ENCODE data around the gene TMEM108. TPM values are rescaled to one million over a fixed set of nuclear protein-coding genes. Genes with fewer than 3 reads are reported as not detected.
A peak's percentile ranks its signal among the peaks of the same experiment; 100 is the strongest.

The TMEM108 gene
- polyA plus RNA-seq, 1 experiment, result 0.63 TPM

GRCh38 chr3:133412183-133413132 is 374.3 kb downstream of the TMEM108 start:
- Histone ChIP-seq H3K4me3 (ENCODE audit: low read depth, low read length) (peak overlapping the region; percentile 59), H3K27ac (ENCODE audit: low read depth, low read length) (peak overlapping the region; percentile 96), H3K27me3 (ENCODE audit: control insufficient read depth, insufficient read depth, low read length) (no peaks in the 10 kb centered on the region), H3K9me3 (ENCODE audit: control insufficient read depth, insufficient read depth, low read length) (no peaks in the 10 kb centered on the region)
- DNase-seq (ENCODE audit: low read depth, low spot score), result no peak
- ChIA-PET CTCF (interaction anchor here (0.6 to 4.6 kb wide), 5 partner anchors 10 to 800 kb away, joined by 3 to 38 read pairs (median 7); no protein-coding TSS in a partner anchor), POLR2A (interaction anchor here (1.1 kb wide), 1 partner anchor 58 kb away, joined by 3 read pairs; no protein-coding TSS in a partner anchor)
- TF ChIP-seq CTCF (IDR thresholded peaks at IDR 0.05; ENCODE audit: low read depth, low read length), result no peak

GRCh38 chr3:133413161-133414020 is 375.2 kb downstream of the TMEM108 start:
- TF ChIP-seq CTCF (IDR thresholded peaks at IDR 0.05; ENCODE audit: low read depth, low read length), result no peak
- H3K4me3 ChIP-seq (ENCODE audit: low read depth, low read length), result peak overlapping the region; percentile 59
- peak overlapping the region; percentile 96 for H3K27ac ChIP-seq (ENCODE audit: low read depth, low read length)
- ChIA-PET POLR2A (interaction anchor here (1.1 kb wide), 1 partner anchor 57 kb away, joined by 3 read pairs; no protein-coding TSS in a partner anchor), CTCF (interaction anchor here (0.8 to 4.6 kb wide), 4 partner anchors 9 to 687 kb away, joined by 4 to 38 read pairs (median 8); no protein-coding TSS in a partner anchor)
- no peak for DNase-seq (ENCODE audit: low read depth, low spot score)
- no peaks in the 10 kb centered on the region for H3K9me3 ChIP-seq (ENCODE audit: control insufficient read depth, insufficient read depth, low read length)
- no peaks in the 10 kb centered on the region for H3K27me3 ChIP-seq (ENCODE audit: control insufficient read depth, insufficient read depth, low read length)

- CTCF ChIA-PET, result interaction anchor here (2.6 to 4.6 kb wide), 2 partner anchors 373 to 688 kb away, joined by 9 to 38 read pairs; no protein-coding TSS in a partner anchor
- no peaks in the 10 kb centered on the region for H3K9me3 ChIP-seq (ENCODE audit: control insufficient read depth, insufficient read depth, low read length)
- no peaks in the 10 kb centered on the region for H3K27me3 ChIP-seq (ENCODE audit: control insufficient read depth, insufficient read depth, low read length)
Measured at GRCh38 chr3:133414021-133414392, 375.8 kb downstream of the TMEM108 start.

DNA sequence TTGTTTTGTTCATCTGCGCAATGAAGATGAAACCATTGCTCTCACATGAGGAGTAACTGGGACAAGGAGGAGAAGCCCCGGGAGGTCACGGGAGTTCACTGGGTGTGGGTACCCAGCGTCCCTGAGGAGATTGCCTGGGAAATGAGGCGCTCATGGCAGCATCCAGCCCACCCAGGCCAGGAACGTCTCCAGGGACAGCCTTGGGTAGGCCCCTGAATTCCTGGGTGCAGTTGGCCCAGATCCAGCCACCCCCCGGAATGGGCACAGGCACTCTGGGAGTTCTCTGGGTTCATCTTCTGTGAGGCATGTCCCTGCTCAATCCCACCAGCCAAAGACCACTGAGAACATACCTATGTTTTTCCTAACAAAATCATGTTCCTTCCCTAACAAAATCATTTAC is 380.2 kb downstream of the TMEM108 start:
- no peak for TF ChIP-seq CTCF (IDR thresholded peaks at IDR 0.05; ENCODE audit: low read depth, low read length)
- Histone ChIP-seq H3K9me3 (ENCODE audit: control insufficient read depth, insufficient read depth, low read length) (no peaks in the 10 kb centered on the region), H3K27ac (ENCODE audit: low read depth, low read length) (no peak overlapping the region), H3K4me3 (ENCODE audit: low read depth, low read length) (no peak overlapping the region), H3K27me3 (ENCODE audit: control insufficient read depth, insufficient read depth, low read length) (no peaks in the 10 kb centered on the region)
- CTCF ChIA-PET, result no interaction called here
- POLR2A ChIA-PET, result no interaction called here
- DNase-seq (ENCODE audit: low read depth, low spot score), result no peak

More at GRCh38 chr3:133414021-133414392, 375.8 kb downstream of the TMEM108 start:
- no peak for TF ChIP-seq CTCF (IDR thresholded peaks at IDR 0.05; ENCODE audit: low read depth, low read length)
- POLR2A ChIA-PET, result no interaction called here
- Histone ChIP-seq H3K27ac (ENCODE audit: low read depth, low read length) (peak overlapping the region; percentile 47), H3K4me3 (ENCODE audit: low read depth, low read length) (no peak overlapping the region)
- no peak for DNase-seq (ENCODE audit: low read depth, low spot score)
